OCI-LY3 (cell line): ENCODE data around the gene FAM120A.

Experiments
- EZH2phosphoT487 ChIP-seq: fragments of 200-600 bp; shearing (Covaris generic); IDR thresholded peaks from 2 replicates; pipeline ENCODE4 v1.6.1; 2018; ENCODE audit warnings: antibody characterized with exemption, mixed run types, low read depth
- TF ChIP-seq, protein P1 (sequence below): fragments of 200-600, 300-600 bp; sonication (generic); IDR thresholded peaks from 2 replicates; pipeline ENCODE4 v1.5.1; 2014; ENCODE audit warnings: antibody characterized with exemption, low read length, low read depth

DNA sequence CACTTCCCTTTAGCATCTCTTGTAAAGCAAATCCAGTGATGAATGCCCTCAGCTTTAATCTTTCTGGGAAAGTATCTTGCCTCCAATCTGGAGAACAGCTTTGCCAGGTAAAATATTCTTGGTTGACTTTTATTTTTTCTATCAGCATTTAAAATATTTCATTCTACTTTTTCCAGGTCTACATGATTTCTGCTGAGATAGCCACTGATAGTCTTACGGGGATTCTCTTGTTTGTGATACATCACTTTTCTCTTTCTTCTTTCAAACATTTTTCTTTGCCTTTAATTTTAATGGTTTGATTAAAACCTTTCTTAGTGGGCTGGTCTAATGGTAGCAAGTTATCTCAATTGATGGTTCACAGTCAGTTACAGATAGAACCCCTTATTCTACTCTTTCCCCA lies 33.9 kb upstream of the FAM120A start:
- TF ChIP-seq, protein P1, sequence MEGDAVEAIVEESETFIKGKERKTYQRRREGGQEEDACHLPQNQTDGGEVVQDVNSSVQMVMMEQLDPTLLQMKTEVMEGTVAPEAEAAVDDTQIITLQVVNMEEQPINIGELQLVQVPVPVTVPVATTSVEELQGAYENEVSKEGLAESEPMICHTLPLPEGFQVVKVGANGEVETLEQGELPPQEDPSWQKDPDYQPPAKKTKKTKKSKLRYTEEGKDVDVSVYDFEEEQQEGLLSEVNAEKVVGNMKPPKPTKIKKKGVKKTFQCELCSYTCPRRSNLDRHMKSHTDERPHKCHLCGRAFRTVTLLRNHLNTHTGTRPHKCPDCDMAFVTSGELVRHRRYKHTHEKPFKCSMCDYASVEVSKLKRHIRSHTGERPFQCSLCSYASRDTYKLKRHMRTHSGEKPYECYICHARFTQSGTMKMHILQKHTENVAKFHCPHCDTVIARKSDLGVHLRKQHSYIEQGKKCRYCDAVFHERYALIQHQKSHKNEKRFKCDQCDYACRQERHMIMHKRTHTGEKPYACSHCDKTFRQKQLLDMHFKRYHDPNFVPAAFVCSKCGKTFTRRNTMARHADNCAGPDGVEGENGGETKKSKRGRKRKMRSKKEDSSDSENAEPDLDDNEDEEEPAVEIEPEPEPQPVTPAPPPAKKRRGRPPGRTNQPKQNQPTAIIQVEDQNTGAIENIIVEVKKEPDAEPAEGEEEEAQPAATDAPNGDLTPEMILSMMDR = no peak
- no peak for TF ChIP-seq EZH2phosphoT487
